Activated T-cell treated with anti-CD3 and anti-CD28 coated beads, Interleukin-2, amount 50 U/mL, for 4 hours (primary cell): ENCODE results near the gene SPATA17. TPM values are rescaled to one million over a fixed set of nuclear protein-coding genes. Genes with fewer than 3 reads are reported as not detected.
"Not testable (repeated sequence)": the region's sequence is repeated elsewhere in the genome, so short reads cannot be mapped to it uniquely, and the experiment has no call there.

ENCODE experiments used
- ATAC-seq, 2 donors: fragments of 200-7000 bp; cut with Tn5 transposase; one replicate each; pipeline ENCODE4 v1.10.0; 2021
- DNase-seq: peaks from one replicate; pipeline ENCODE4 v3.0.0-alpha.2; 2020
- H3K27me3 Mint-ChIP-seq: one replicate; pipeline ENCODE4 v1.8.0; 2021; ENCODE audit warnings: low read depth, mixed read lengths
- H3K36me3 Mint-ChIP-seq: one replicate; pipeline ENCODE4 v1.8.0; 2022; ENCODE audit warnings: mixed read lengths; ENCODE audit not compliant: insufficient read depth
- H3K4me1 Mint-ChIP-seq: one replicate; pipeline ENCODE4 v1.8.0; 2021; ENCODE audit warnings: low read depth, mixed read lengths
- H3K4me3 Mint-ChIP-seq: one replicate; pipeline ENCODE4 v1.8.0; 2021; ENCODE audit warnings: mild to moderate bottlenecking, moderate library complexity, mixed read lengths
- H3K9me3 Mint-ChIP-seq: one replicate; pipeline ENCODE4 v1.8.0; 2021; ENCODE audit warnings: mixed read lengths
- total RNA-seq, 3 donors: library from RNA; stranded (reverse); gene quantifications; one replicate each; pipeline ENCODE4 v1.2.1, GENCODE V29; 2021

Gene SPATA17
- total RNA-seq, result not detected

GRCh38 chr1:217630711-217631591 lies at the start of gene SPATA17, which contains the start of gene GPATCH2:
Gene SPATA17 (plus strand): TSS chr1:217631344. CDS start chr1:217631379, 35 bp downstream.
Gene GPATCH2 (minus strand): TSS chr1:217631090. CDS start chr1:217630971, 119 bp downstream.
- peak; percentile 56 for DNase-seq
- H3K4me1 Mint-ChIP-seq, result peaks cover 42% of the 10 kb centered on the region

GRCh38 chr1:217584286-217584811 lies 46.8 kb upstream of the SPATA17 start:
- H3K27me3 Mint-ChIP-seq, H3K4me3 Mint-ChIP-seq, H3K4me1 Mint-ChIP-seq, ATAC-seq, H3K9me3 Mint-ChIP-seq, DNase-seq: not testable (repeated sequence)
- peaks cover 18% of the 10 kb centered on the region for H3K36me3 Mint-ChIP-seq

More at GRCh38 chr1:217630711-217631591, at the start of gene SPATA17, which contains the start of gene GPATCH2:
- ATAC-seq, result peak; percentile 87 to 90
- Mint-ChIP-seq H3K9me3 (no peaks in the 10 kb centered on the region), H3K36me3 (no peaks in the 10 kb centered on the region), H3K4me3 (peak within 1 kb of the TSS; percentile 94), H3K27me3 (peaks cover 5% of the 10 kb centered on the region)

- no peaks in the 10 kb centered on the region for H3K4me1 Mint-ChIP-seq
- H3K4me3 Mint-ChIP-seq, result no peak overlapping the region
- no peaks in the 10 kb centered on the region for H3K27me3 Mint-ChIP-seq
- H3K9me3 Mint-ChIP-seq, result no peaks in the 10 kb centered on the region
- no peak for DNase-seq
- H3K36me3 Mint-ChIP-seq, result peaks cover 18% of the 10 kb centered on the region
- ATAC-seq, result no peak
Measured at GRCh38 chr1:217585577-217585976, 45.6 kb upstream of the SPATA17 start.

DNA sequence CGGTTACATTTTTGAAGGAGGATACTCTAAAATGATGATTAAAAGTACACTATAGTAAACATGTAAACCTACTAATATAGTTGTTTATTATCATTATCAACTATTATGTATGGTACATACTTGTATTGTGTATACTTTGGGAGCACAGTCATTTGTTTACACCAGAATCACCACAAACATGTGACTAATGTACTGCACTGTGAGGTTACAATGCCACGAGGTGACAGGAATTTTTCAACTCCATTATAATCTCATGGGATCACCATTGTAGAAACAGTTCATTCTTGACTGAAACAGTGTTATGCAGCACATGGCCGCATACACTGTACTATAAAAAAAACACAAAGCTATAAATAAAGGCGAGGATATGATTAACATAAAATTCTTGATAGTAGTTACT lies 44.6 kb upstream of the SPATA17 start:
- Mint-ChIP-seq H3K27me3 (no peaks in the 10 kb centered on the region), H3K9me3 (no peaks in the 10 kb centered on the region), H3K4me1 (no peaks in the 10 kb centered on the region), H3K36me3 (peaks cover 13% of the 10 kb centered on the region), H3K4me3 (no peak overlapping the region)
- ATAC-seq (no peak), DNase-seq (no peak)

DNA sequence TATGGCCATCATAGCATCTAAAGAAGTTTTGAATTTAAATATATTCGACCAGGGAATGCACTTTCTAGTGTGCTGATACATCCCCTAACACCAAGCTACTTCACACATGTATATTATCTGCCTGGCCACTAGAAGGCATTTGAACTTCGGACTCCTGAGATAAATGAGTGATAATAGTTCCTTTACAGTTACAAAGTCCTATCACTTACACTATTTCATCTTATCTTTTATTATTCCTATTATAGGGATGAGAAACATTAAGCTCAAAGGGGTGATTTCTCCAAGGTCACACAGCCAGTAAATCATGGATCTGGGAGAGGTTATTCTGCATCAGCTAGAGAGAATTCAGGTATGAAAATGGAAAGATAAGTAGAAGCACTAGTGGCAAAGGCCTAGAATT lies 40.5 kb upstream of the SPATA17 start:
- Mint-ChIP-seq H3K9me3 (no peaks in the 10 kb centered on the region), H3K36me3 (peaks cover 8% of the 10 kb centered on the region), H3K27me3 (no peaks in the 10 kb centered on the region), H3K4me1 (no peaks in the 10 kb centered on the region), H3K4me3 (no peak overlapping the region)
- DNase-seq, result no peak
- no peak for ATAC-seq

DNA sequence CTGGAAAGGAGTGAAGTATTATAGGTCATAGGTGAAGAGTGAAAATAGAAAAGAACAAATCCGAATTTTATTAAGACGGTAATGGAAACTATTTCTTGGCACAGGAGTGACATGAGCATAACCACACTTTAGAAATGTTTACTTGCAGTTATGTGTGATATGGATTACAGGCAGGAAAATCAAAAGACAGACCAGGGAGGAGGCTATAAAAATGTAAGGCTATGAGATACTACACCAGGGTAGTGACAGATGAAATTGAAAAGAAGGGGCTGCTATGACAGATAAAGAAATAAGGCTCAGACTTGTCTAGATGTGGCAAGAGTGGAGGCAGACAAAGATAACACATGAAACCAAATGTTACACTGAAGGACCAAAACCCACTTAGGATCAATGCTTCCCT lies 32.0 kb upstream of the SPATA17 start:
- ATAC-seq, result no peak
- peaks cover 19% of the 10 kb centered on the region for H3K36me3 Mint-ChIP-seq
- no peaks in the 10 kb centered on the region for H3K27me3 Mint-ChIP-seq
- no peak overlapping the region for H3K4me3 Mint-ChIP-seq
- no peaks in the 10 kb centered on the region for H3K9me3 Mint-ChIP-seq
- no peaks in the 10 kb centered on the region for H3K4me1 Mint-ChIP-seq
- DNase-seq, result no peak

DNA sequence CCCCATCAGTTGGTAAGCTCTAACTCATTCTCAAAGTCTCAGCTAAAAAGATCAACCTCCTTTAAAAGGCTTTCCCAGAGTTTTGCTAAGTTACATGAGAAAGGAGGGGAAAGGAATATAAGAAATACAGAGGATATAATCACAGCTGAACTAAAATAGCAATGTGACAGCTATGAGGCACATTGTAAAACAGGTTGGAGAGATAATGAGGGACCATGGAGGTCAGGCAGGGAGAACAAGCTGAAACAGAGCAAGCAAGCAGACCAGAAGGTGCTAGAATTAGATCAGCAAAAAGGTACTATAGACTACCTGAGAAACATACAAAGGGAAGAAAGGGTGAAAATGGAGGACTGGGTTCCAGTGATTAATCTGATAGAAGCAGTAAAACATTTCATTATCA lies 28.8 kb upstream of the SPATA17 start:
- ATAC-seq, result no peak
- DNase-seq, result no peak
- Mint-ChIP-seq H3K36me3 (peaks cover 19% of the 10 kb centered on the region), H3K27me3 (no peaks in the 10 kb centered on the region), H3K4me3 (no peak overlapping the region), H3K4me1 (no peaks in the 10 kb centered on the region), H3K9me3 (no peaks in the 10 kb centered on the region)

- ATAC-seq, result no peak
- Mint-ChIP-seq H3K9me3 (no peaks in the 10 kb centered on the region), H3K27me3 (no peaks in the 10 kb centered on the region), H3K36me3 (peaks cover 27% of the 10 kb centered on the region), H3K4me3 (no peak overlapping the region), H3K4me1 (no peaks in the 10 kb centered on the region)
- no peak for DNase-seq
Measured at GRCh38 chr1:217605390-217605789, 25.8 kb upstream of the SPATA17 start.

DNA sequence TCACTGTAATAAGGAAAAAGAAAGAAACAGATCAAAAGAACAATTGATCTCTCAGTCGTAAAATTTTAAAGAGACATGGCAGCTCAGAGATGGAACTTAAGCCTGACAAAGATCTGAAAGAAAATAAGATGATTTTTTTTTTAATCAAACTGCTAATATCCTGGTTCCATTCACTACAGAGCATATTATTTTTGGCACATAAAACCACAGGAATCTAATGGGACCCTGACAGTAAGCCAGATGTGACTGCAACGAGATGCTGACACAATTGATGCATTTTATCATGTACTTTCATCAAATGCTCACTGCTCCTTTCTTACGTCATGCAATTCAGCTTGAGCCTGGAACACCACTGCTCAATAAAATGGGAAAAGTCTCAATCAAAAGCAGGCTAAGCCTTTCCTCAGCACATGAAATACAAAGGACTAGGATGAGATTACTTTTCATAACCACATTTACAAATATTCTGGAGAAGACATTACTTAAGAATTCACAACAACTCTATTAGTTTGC lies 16.9 kb upstream of the SPATA17 start:
- DNase-seq (no peak), ATAC-seq (no peak)
- H3K27me3 Mint-ChIP-seq, result no peaks in the 10 kb centered on the region
- no peak overlapping the region for H3K4me3 Mint-ChIP-seq
- H3K36me3 Mint-ChIP-seq, result peaks cover 30% of the 10 kb centered on the region
- peaks cover 6% of the 10 kb centered on the region for H3K4me1 Mint-ChIP-seq
- no peaks in the 10 kb centered on the region for H3K9me3 Mint-ChIP-seq

GRCh38 chr1:217617126-217617525 lies 14.0 kb upstream of the SPATA17 start:
- DNase-seq, result no peak
- Mint-ChIP-seq H3K27me3 (no peaks in the 10 kb centered on the region), H3K4me1 (peaks cover 19% of the 10 kb centered on the region), H3K9me3 (no peaks in the 10 kb centered on the region), H3K36me3 (peaks cover 32% of the 10 kb centered on the region), H3K4me3 (no peak overlapping the region)
- no peak for ATAC-seq

- Mint-ChIP-seq H3K4me1 (peaks cover 31% of the 10 kb centered on the region), H3K4me3 (no peak overlapping the region), H3K27me3 (no peaks in the 10 kb centered on the region), H3K36me3 (peaks cover 31% of the 10 kb centered on the region), H3K9me3 (no peaks in the 10 kb centered on the region)
- ATAC-seq, result peak; percentile 96 to 97
- DNase-seq, result no peak
Measured at GRCh38 chr1:217620814-217621213, 10.3 kb upstream of the SPATA17 start.

DNA sequence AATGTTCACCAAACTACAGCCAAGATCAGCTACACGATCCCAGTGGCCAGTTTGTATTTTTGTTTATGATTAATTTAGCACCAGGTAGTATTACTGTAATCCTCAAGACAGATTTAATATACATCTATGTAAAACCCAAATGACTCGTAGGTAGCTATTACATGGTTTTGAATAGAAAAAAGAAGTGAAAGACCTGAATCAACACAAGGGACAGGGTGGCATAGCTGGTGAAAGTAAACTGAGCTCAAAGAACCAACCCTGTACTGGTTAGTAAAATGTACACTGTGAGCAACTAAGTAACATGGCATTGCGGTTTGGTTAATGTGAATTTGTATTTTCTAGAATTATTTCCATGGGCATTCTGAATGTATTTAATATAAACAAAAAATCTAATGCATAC lies 9.1 kb upstream of the SPATA17 start:
- H3K27me3 Mint-ChIP-seq, result no peaks in the 10 kb centered on the region
- peaks cover 37% of the 10 kb centered on the region for H3K4me1 Mint-ChIP-seq
- no peaks in the 10 kb centered on the region for H3K9me3 Mint-ChIP-seq
- peaks cover 27% of the 10 kb centered on the region for H3K36me3 Mint-ChIP-seq
- no peak overlapping the region for H3K4me3 Mint-ChIP-seq
- ATAC-seq, result peak in 1 of 2 donors; percentile 24
- no peak for DNase-seq

- peak; percentile 65 to 69 for ATAC-seq
- Mint-ChIP-seq H3K4me1 (peaks cover 58% of the 10 kb centered on the region), H3K4me3 (no peak overlapping the region), H3K27me3 (no peaks in the 10 kb centered on the region), H3K36me3 (peaks cover 6% of the 10 kb centered on the region), H3K9me3 (no peaks in the 10 kb centered on the region)
- DNase-seq, result no peak
Measured at GRCh38 chr1:217626321-217626720, 4.8 kb upstream of the SPATA17 start.

GRCh38 chr1:217627431-217627830 lies 3.7 kb upstream of the SPATA17 start:
- no peaks in the 10 kb centered on the region for H3K27me3 Mint-ChIP-seq
- no peaks in the 10 kb centered on the region for H3K9me3 Mint-ChIP-seq
- DNase-seq (no peak), ATAC-seq (no peak)
- peaks cover 54% of the 10 kb centered on the region for H3K4me1 Mint-ChIP-seq
- no peak overlapping the region for H3K4me3 Mint-ChIP-seq
- H3K36me3 Mint-ChIP-seq, result peaks cover 2% of the 10 kb centered on the region

- Mint-ChIP-seq H3K27me3 (peaks cover 11% of the 10 kb centered on the region), H3K4me3 (no peak overlapping the region), H3K9me3 (no peaks in the 10 kb centered on the region), H3K36me3 (no peaks in the 10 kb centered on the region), H3K4me1 (no peaks in the 10 kb centered on the region)
- no peak for ATAC-seq
- no peak for DNase-seq
Measured at GRCh38 chr1:217642455-217642854, 11.3 kb downstream of the SPATA17 start.
